Natural killer cell (primary cell): ENCODE results near the gene TASOR. TPM values are rescaled to one million over a fixed set of nuclear protein-coding genes. Genes with fewer than 3 reads are reported as not detected.

ENCODE experiments used
- ATAC-seq, 3 donors: fragments of 150-1000 bp in 2 of 3; fragments of 200-7000 bp in 1 of 3; cut with Tn5 transposase; 1 replicate in 1 of 3; 2 replicates in 2 of 3; pipeline ENCODE4 v1.10.0; 2021; ENCODE audit warnings: mild to moderate bottlenecking in 2 of 3, moderate library complexity in 2 of 3
- DNase-seq, 2 donors: peaks; one replicate each; pipeline versions ENCODE4 v3.0.0 to v3.0.0-alpha.2; 2013 to 2021; ENCODE audit warnings: mixed read lengths in 1 of 2
- H3K27ac ChIP-seq: one replicate; pipeline ENCODE4 v1.5.1; 2013; ENCODE audit warnings: mild to moderate bottlenecking, low read length
- H3K27me3 ChIP-seq: one replicate; pipeline ENCODE4 v1.6.1; 2013; ENCODE audit warnings: low read length; ENCODE audit not compliant: control insufficient read depth, insufficient read depth
- H3K36me3 ChIP-seq: one replicate; pipeline ENCODE4 v1.6.1; 2013; ENCODE audit warnings: low read length; ENCODE audit not compliant: control insufficient read depth, insufficient read depth
- H3K4me1 ChIP-seq: one replicate; pipeline ENCODE4 v1.6.1; 2013; ENCODE audit warnings: low read length; ENCODE audit not compliant: control insufficient read depth, insufficient read depth
- H3K4me3 ChIP-seq: one replicate; pipeline ENCODE4 v1.5.1; 2013; ENCODE audit warnings: low read length
- H3K9me3 ChIP-seq: one replicate; pipeline ENCODE4 v1.6.1; 2013; ENCODE audit warnings: low read length; ENCODE audit not compliant: control insufficient read depth, insufficient read depth
- H3K27ac Mint-ChIP-seq, 2 donors: one replicate each; pipeline ENCODE4 v1.8.0; 2022; ENCODE audit warnings: mild to moderate bottlenecking in 2 of 2, mixed read lengths in 2 of 2, moderate library complexity in 1 of 2
- H3K27me3 Mint-ChIP-seq, 2 donors: one replicate each; pipeline ENCODE4 v1.8.0; 2022; ENCODE audit warnings: low read depth in 2 of 2, mixed read lengths in 2 of 2
- H3K36me3 Mint-ChIP-seq: one replicate; pipeline ENCODE4 v1.8.0; 2022; ENCODE audit warnings: mixed read lengths
- H3K4me1 Mint-ChIP-seq, 2 donors: one replicate each; pipeline ENCODE4 v1.8.0; 2022; ENCODE audit warnings: mixed read lengths in 2 of 2
- H3K4me3 Mint-ChIP-seq: one replicate; pipeline ENCODE4 v1.8.0; 2022; ENCODE audit warnings: mild to moderate bottlenecking, moderate library complexity, mixed read lengths
- H3K9me3 Mint-ChIP-seq, 2 donors: one replicate each; pipeline ENCODE4 v1.8.0; 2022; ENCODE audit warnings: mixed read lengths in 2 of 2
- WGBS: methylation state at CpG from one replicate; pipeline ENCODE4 v1.1.7; 2013; ENCODE audit warnings: missing lambda C conversion rate; ENCODE audit not compliant: insufficient coverage; 5-methylcytosine and 5-hydroxymethylcytosine counted together
- intact Hi-C: fragments of 100-400 bp; cut with micrococcal nuclease; formaldehyde crosslinking; loops from one replicate; pipeline ENCODE4 v1.14.2; 2022
- total RNA-seq, 4 donors: library from RNA; stranded (reverse); fragments of 120-200 nt in 1 of 4; gene quantifications; one replicate each; pipeline versions ENCODE4 v1.2.3 to v1.2.4, GENCODE V29; 2013 to 2022
- TF ChIP-seq, protein P1 (sequence below): fragments of 200-600 bp; IDR thresholded peaks from one replicate; pipeline ENCODE4 v1.8.0; 2022; ENCODE audit warnings: antibody characterized with exemption

The TASOR gene
- total RNA-seq, 3 donors from 2014 or later (not counting 1 experiment from before 2014, with no cell fraction given), result 73.5 to 96.4 (median 81.8) TPM

DNA sequence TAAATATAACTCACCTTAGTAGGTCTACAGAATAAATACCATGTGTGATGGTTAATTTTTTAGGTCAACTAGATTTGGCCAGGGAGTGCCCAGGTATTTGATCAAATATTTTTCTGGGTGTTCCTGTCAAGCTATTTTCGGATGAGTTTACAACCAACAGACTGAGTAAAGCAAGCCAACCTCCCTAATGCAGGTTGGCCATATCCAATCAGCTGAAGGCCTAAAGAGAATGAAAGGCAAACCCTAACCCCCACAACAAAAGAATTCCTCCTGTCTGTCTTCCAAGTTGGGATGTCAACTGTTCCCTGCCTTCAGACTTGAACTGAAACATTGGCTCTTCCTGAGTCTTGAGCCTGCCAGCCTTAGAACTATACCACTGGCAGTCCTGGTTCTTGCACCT lies 28.6 kb downstream of the TASOR start:
- Histone ChIP-seq H3K9me3 (peaks cover 6% of the 10 kb centered on the region), H3K27ac (no peak overlapping the region), H3K36me3 (peaks cover 65% of the 10 kb centered on the region), H3K4me3 (no peak overlapping the region), H3K4me1 (no peaks in the 10 kb centered on the region), H3K27me3 (no peaks in the 10 kb centered on the region)
- Mint-ChIP-seq H3K27ac (peak overlapping the region; percentile 72), H3K9me3 (peaks cover 2 to 6% of the 10 kb centered on the region in 2 donors), H3K36me3 (peaks cover 37% of the 10 kb centered on the region), H3K4me3 (no peak overlapping the region), H3K4me1 (peaks cover 42 to 60% of the 10 kb centered on the region in 2 donors), H3K27me3 (no peaks in the 10 kb centered on the region)
- TF ChIP-seq, protein P1, sequence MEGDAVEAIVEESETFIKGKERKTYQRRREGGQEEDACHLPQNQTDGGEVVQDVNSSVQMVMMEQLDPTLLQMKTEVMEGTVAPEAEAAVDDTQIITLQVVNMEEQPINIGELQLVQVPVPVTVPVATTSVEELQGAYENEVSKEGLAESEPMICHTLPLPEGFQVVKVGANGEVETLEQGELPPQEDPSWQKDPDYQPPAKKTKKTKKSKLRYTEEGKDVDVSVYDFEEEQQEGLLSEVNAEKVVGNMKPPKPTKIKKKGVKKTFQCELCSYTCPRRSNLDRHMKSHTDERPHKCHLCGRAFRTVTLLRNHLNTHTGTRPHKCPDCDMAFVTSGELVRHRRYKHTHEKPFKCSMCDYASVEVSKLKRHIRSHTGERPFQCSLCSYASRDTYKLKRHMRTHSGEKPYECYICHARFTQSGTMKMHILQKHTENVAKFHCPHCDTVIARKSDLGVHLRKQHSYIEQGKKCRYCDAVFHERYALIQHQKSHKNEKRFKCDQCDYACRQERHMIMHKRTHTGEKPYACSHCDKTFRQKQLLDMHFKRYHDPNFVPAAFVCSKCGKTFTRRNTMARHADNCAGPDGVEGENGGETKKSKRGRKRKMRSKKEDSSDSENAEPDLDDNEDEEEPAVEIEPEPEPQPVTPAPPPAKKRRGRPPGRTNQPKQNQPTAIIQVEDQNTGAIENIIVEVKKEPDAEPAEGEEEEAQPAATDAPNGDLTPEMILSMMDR, result no peak
- DNase-seq (no peak), ATAC-seq (no peak)
- intact Hi-C loops, result no loop called here
- WGBS, result 100% methylated on average over 1 of the region's 1 CpG

DNA sequence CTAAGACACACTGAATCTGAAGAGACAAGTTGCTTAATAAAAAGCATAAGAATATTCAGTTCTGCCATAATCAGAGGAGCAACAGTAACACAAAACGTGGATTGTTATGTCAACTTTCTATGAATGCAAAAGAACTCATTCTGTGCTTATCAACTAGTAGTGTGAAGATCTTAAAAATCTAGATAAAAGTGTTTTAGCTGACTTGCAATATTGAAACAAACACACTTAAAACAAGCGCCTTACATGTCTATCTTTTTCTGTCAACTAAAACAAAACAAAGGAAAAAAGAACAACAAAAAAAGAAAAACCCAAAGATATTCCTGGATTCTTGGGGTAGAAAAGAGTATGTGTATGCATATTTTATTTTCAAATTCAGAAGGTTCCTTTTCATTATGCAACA lies 37.7 kb downstream of the TASOR start:
- H3K9me3 ChIP-seq, result no peaks in the 10 kb centered on the region
- Mint-ChIP-seq H3K4me1 (peaks cover 32 to 36% of the 10 kb centered on the region in 2 donors), H3K36me3 (peaks cover 23% of the 10 kb centered on the region), H3K27ac (peak overlapping the region in 1 of 2 donors; percentile 56), H3K9me3 (no peaks in the 10 kb centered on the region), H3K27me3 (no peaks in the 10 kb centered on the region), H3K4me3 (no peak overlapping the region)
- intact Hi-C loops, result no loop called here
- no peaks in the 10 kb centered on the region for H3K4me1 ChIP-seq
- no peaks in the 10 kb centered on the region for H3K27me3 ChIP-seq
- TF ChIP-seq, protein P1, result no peak
- DNase-seq (no peak), ATAC-seq (no peak)
- no peak overlapping the region for H3K4me3 ChIP-seq
- no peak overlapping the region for H3K27ac ChIP-seq
- 100% methylated on average over 1 of the region's 2 CpGs for WGBS
- H3K36me3 ChIP-seq, result peaks cover 79% of the 10 kb centered on the region

DNA sequence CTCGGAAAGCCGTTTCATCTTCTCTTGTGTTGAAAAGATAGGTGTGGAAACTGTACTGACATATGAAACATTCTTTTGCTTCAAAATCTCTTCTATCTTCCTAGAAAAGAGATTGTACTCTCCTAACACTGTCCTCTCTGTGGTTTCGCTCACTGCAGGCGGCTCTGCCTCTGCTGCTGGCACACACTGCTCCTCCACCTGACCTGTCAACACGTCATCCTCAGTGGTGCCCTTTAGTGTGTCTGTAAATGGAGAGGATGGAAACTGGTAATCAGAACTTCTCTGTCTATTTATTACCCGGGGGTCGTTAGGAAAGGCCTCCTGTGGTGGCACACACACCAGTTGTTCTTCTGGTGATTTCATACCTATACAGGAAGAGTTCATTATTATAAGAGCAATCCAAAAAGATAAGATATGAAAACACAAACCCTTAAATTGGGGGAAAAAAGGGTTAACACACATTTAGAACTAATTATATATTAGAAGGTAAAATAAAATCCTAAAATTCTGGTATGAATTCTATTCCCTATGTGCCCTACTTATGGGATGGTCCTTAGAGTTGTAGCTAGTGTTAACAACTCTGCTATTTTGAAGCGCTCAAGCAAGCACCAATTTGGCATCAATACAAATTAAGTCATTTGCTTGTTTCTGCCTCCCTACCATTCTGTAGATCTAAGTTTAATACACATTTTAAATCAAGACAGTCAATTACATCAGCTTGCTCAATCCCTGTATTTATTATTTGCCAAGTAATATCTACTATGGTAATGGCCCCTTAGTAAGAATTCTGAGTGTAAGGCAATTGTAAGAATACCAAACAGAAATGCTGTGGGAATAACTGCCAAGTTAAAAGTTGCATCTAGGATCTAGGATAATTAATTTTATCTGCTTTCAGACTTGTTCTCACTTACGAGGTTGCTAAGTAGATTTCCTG lies 49.2 kb downstream of the TASOR start:
- Mint-ChIP-seq H3K9me3 (no peaks in the 10 kb centered on the region), H3K27ac (peak overlapping the region; percentile 31 to 62), H3K4me1 (peaks cover 0 to 10% of the 10 kb centered on the region in 2 donors), H3K27me3 (no peaks in the 10 kb centered on the region), H3K36me3 (peaks cover 4% of the 10 kb centered on the region), H3K4me3 (no peak overlapping the region)
- no peaks in the 10 kb centered on the region for H3K4me1 ChIP-seq
- H3K9me3 ChIP-seq, result no peaks in the 10 kb centered on the region
- H3K36me3 ChIP-seq, result peaks cover 63% of the 10 kb centered on the region
- no peak overlapping the region for H3K4me3 ChIP-seq
- no peak overlapping the region for H3K27ac ChIP-seq
- no peak for DNase-seq
- 100% methylated on average over 4 of the region's 9 CpGs for WGBS
- TF ChIP-seq, protein P1, result no peak
- ATAC-seq, result no peak
- no peaks in the 10 kb centered on the region for H3K27me3 ChIP-seq
- intact Hi-C loops, result no loop called here

Other genes with a start within 250 kb of the TASOR start
- not detected for gene ERC2, start 214.8 kb downstream of the TASOR start, total RNA-seq
- gene CCDC66, start 126.1 kb downstream of the TASOR start, total RNA-seq, result 10 to 100 TPM; 25.5 to 36.0 (median 35.0) TPM
- gene ARHGEF3, start 118.7 kb upstream of the TASOR start, total RNA-seq, result 100 to 1,000 TPM; 112 to 211 (median 135) TPM